ENCODE data around the gene TCL1B.

DNA sequence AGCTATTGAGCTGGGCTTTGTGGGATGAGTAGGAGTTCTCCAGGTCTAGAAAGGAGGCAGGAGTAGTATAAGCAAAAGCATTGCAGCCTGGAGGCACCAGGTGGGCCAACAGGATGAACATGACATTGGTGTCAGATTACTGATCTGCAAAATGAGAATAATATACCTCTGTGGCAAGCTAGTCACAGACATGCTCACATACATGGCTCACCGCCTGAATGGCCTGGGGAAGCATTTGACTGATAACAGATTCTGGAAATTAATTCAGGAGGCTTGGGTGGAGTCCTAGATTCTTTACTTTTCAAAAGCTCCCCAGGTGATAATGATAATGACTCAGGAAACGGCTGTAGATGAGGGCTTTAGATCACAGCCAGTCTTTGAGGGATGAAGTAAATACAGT is 709 bp downstream of the TCL1B start:
- no peak for TF ChIP-seq EP300 (IDR thresholded peaks at IDR 0.05)
- TF ChIP-seq, protein P1, sequence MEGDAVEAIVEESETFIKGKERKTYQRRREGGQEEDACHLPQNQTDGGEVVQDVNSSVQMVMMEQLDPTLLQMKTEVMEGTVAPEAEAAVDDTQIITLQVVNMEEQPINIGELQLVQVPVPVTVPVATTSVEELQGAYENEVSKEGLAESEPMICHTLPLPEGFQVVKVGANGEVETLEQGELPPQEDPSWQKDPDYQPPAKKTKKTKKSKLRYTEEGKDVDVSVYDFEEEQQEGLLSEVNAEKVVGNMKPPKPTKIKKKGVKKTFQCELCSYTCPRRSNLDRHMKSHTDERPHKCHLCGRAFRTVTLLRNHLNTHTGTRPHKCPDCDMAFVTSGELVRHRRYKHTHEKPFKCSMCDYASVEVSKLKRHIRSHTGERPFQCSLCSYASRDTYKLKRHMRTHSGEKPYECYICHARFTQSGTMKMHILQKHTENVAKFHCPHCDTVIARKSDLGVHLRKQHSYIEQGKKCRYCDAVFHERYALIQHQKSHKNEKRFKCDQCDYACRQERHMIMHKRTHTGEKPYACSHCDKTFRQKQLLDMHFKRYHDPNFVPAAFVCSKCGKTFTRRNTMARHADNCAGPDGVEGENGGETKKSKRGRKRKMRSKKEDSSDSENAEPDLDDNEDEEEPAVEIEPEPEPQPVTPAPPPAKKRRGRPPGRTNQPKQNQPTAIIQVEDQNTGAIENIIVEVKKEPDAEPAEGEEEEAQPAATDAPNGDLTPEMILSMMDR (IDR thresholded peaks at IDR 0.05), result no peak
- TF ChIP-seq MAZ (IDR thresholded peaks at IDR 0.05; ENCODE audit: borderline replicate concordance, low read depth, low read length), result no peak
- no peak for TF ChIP-seq POLR2A (IDR thresholded peaks at IDR 0.05; ENCODE audit: low read length)
- no peak for TF ChIP-seq JUN (IDR thresholded peaks at IDR 0.05)
- TF ChIP-seq MAFK (IDR thresholded peaks at IDR 0.05; ENCODE audit: partially characterized antibody), result no peak
- TF ChIP-seq, protein P2, sequence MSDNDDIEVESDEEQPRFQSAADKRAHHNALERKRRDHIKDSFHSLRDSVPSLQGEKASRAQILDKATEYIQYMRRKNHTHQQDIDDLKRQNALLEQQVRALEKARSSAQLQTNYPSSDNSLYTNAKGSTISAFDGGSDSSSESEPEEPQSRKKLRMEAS (IDR thresholded peaks at IDR 0.05), result no peak
- TF ChIP-seq HDAC2 (IDR thresholded peaks at IDR 0.05), result no peak
- no peak for TF ChIP-seq ESRRA (IDR thresholded peaks at IDR 0.05; ENCODE audit: borderline replicate concordance, low read length)
- no peak for TF ChIP-seq BHLHE40 (IDR thresholded peaks at IDR 0.05; ENCODE audit: low read depth, low read length)
- TF ChIP-seq ZSCAN20 (CRISPR knock-in tag; IDR thresholded peaks at IDR 0.05), result no peak
- no peak for TF ChIP-seq NR3C1 (IDR thresholded peaks at IDR 0.05)
- no peak for TF ChIP-seq CEBPB (IDR thresholded peaks at IDR 0.05)
